Raji (cell line): ENCODE results near the gene COX11.

Source experiments
- POLR2A ChIP-seq: IDR thresholded peaks from 2 replicates; pipeline ENCODE4 v1.6.1; 2011; ENCODE audit warnings: low read depth, low read length, control low read depth; ENCODE audit not compliant: insufficient read depth

COX11 gene

GRCh38 chr17:54968262-54968987 lies at the start of gene COX11, which contains the start of gene STXBP4:
COX11 (minus strand) TSS chr17:54968654; CDS start chr17:54968646, 8 bp downstream.
STXBP4 (plus strand) TSS chr17:54968765; CDS start chr17:54986220, 17,455 bp downstream.
- peak; percentile 96 for TF ChIP-seq POLR2A

- TF ChIP-seq POLR2A: no peak
Measured at GRCh38 chr17:55005520-55005919, 37.1 kb upstream of the COX11 start.

- TF ChIP-seq POLR2A: no peak
Measured at GRCh38 chr17:55004484-55004883, 36.0 kb upstream of the COX11 start.

- no peak for TF ChIP-seq POLR2A
Measured at GRCh38 chr17:55002458-55002857, 34.0 kb upstream of the COX11 start.

GRCh38 chr17:54996441-54996840 lies 28.0 kb upstream of the COX11 start:
- TF ChIP-seq POLR2A: no peak

- TF ChIP-seq POLR2A: no peak
Measured at GRCh38 chr17:54992797-54993639, 24.6 kb upstream of the COX11 start.

- TF ChIP-seq POLR2A: no peak
Measured at GRCh38 chr17:54991567-54991966, 23.1 kb upstream of the COX11 start.

- no peak for TF ChIP-seq POLR2A
Measured at GRCh38 chr17:54990118-54990517, 21.7 kb upstream of the COX11 start.

- TF ChIP-seq POLR2A: no peak
Measured at GRCh38 chr17:54985476-54985875, 17.0 kb upstream of the COX11 start.

GRCh38 chr17:54983260-54983659 lies 14.8 kb upstream of the COX11 start:
- no peak for TF ChIP-seq POLR2A

GRCh38 chr17:54982399-54982798 lies 13.9 kb upstream of the COX11 start:
- no peak for TF ChIP-seq POLR2A

- no peak for TF ChIP-seq POLR2A
Measured at GRCh38 chr17:54980375-54980774, 11.9 kb upstream of the COX11 start.

- TF ChIP-seq POLR2A: no peak
Measured at GRCh38 chr17:54979657-54980056, 11.2 kb upstream of the COX11 start.

- TF ChIP-seq POLR2A: no peak
Measured at GRCh38 chr17:54977744-54978143, 9.3 kb upstream of the COX11 start.

- TF ChIP-seq POLR2A: no peak
Measured at GRCh38 chr17:54976316-54976715, 7.9 kb upstream of the COX11 start.

- TF ChIP-seq POLR2A: no peak
Measured at GRCh38 chr17:54974759-54975158, 6.3 kb upstream of the COX11 start.

GRCh38 chr17:54972406-54973138 lies 4.1 kb upstream of the COX11 start:
- TF ChIP-seq POLR2A: no peak
